HG03378 (cell line): Measurements from ENCODE around the gene CUX1.

ENCODE experiments used
- ATAC-seq: cut with Tn5 transposase; IDR thresholded peaks from one replicate; pipeline ENCODE4 v1.9.1; 2021; ENCODE audit warnings: mild to moderate bottlenecking, moderate library complexity; ENCODE audit not compliant: unreplicated experiment

CUX1 gene

GRCh38 chr7:102064361-102065025 lies 247.1 kb downstream of the CUX1 start:
- ATAC-seq: no peak

- ATAC-seq: no peak
Observed at GRCh38 chr7:102065226-102065625, 247.8 kb downstream of the CUX1 start.

- no peak for ATAC-seq
Observed at GRCh38 chr7:102066476-102066875, 249.1 kb downstream of the CUX1 start.

GRCh38 chr7:102068846-102069245 lies 251.4 kb downstream of the CUX1 start:
- no peak for ATAC-seq

DNA sequence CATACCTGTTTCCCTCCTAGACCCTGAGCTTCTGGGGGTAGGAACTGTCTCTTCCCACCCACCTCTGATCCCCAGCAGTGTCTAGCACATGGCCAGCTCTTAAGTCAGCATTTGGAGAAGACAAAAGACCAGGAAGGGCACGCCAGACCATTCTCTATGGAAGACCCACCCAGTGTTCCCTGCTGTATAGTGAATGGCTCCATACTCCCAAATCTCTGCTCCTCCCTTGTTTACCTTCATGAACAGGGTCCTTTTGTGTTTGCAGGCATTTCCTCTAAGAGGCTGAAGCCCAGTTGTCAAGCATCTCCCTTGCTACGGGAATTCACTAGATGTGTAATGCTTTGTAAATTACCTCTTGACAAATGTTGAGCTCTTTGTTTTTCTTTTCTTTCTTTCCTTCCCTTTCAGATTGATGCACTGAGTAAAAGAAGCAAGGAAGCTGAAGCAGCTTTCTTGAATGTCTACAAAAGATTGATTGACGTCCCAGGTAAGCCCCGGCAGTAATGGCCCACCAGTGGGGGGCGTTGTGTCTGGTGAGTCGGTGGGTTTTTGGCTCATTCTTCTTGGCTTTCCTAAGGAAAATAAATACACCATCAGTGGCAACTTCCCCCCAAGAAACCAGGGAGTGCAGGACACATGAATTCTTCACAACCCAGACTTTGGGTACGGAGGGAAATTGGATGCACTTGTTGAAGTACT lies 252.7 kb downstream of the CUX1 start:
- no peak for ATAC-seq

DNA sequence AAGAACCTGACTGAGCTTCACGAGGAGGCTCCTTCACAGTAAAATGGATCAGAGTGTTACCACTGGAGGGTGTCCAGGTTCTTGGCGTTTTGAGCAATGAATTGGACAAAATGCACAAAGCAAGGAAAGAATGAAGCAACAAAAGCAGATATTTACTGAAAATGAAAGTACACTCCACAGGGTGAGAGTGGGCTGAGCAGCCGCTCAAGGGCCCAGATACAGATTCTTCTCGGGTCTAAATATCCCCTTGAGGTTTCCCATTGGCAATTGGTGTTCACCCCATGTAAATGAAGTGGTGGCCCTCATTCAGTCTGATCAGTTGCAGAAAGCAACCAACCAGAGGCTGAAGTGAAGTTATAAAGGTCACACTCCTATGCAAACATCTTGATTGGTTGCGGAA lies 254.6 kb downstream of the CUX1 start:
- ATAC-seq: no peak

DNA sequence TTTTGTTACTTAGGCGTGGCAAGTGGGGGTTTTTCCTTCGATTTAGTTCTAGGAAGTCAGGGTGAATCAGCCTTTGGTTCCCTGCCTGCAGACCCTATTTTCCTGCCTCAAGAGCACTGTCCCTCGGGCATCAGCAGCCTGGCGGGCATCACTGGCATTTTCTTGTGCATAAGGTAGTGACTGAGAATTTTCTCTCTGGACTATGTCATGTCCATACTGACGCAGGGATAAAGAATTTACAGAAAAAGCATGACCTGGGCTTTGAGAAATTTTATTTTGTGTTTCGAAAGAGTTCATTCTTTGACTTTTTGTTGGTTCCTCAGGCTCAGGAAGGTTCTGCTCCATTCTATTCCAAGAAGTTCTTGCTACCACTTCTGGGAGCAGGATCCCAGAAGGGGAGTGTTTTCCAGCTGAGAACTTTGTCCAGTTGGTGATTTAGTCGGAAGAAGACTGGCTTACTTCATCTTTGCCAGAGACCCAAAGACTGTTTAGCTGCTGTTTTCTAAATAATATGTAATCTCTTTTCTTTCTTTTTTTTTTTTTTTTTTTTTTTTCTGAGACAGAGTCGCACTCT lies 255.3 kb downstream of the CUX1 start:
- no peak for ATAC-seq

DNA sequence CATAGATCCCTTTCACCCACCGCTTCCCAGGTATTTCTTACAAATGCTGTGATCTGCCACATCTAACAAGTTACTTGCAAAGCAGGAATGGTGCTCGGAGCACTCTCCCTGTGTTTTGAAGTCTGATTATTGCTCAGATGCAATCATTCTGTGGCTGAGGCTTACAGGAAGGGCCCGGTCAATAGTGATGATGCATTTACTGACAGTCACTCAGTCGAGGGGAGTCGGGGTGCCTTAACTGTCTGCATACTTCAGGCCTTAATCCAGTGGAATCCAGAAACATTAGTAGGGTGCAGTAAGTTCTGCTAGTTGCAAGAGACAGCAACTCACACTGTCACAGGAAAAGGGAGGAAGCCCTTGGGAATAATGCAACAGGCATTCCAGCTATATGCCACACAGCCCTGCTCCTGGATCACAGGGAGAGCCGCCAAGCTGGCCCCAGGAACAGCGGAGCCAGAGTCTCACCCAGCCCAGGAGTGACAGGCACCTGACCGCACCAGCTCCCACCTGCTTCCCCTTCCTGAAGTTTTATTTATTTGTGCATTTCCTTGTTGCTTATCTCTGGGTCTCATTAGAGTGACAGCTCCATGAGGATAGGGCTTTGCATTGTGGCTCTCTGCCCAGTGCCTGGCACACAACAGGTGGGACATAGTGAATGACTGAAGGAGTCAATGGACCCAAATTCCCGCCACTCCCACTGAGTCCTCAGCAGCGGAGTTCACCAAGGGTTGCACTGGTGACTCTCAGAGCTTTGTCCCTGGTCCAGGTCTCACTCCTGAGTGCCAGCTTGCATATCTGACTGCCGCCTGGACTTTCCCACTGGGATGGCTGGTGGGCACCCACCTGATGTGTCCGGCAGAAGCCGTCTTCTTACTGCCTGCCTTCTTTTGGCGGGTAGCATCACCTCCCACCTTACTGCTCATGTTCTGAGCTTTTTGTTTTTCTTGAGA lies 256.8 kb downstream of the CUX1 start:
- no peak for ATAC-seq

DNA sequence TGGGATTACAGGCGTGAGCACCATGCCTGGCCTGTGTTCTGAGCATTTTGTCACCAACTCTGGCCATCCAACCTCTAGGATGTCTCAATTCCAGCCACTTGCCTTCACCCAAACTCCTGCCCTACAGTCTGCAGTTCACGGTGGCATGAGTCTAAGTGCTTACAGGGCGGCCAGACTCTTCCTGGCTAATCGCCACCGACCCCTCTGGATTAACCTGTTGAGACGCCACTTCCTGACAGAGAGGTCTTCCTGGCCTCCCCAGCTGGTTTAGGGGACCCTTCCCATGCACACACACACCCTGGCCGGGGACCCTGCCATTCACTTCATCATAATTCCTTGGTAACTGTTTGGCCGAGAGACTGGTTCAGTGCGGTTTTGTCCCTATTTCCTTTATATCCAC lies 257.7 kb downstream of the CUX1 start:
- ATAC-seq: no peak

DNA sequence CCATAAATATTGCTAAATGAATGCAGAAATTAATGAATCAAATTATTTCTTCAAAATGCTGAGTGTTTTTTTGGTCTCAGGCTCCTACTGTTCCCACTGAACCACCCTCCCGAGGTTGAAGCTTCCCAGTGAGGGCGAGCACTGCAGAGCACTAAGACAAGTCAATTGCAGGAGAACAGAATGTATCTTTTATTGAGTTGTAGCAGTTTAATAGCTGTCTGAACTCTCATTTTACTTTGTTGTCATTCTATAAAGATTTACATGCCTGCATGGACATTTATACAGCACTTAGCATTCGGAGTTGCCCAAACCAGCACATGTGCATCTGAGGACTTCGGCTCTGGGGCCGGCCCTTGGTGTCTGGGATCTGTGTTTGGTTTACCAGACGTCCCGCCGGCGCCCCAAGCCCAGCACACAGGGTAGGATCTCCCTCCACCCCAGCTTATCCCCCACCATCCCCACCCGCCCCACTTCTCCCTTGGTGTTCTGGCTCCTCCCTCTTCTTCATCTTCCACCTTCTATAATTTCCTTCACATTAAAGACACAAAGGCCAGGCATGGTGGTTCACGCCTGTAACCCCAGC lies 258.2 kb downstream of the CUX1 start:
- no peak for ATAC-seq

DNA sequence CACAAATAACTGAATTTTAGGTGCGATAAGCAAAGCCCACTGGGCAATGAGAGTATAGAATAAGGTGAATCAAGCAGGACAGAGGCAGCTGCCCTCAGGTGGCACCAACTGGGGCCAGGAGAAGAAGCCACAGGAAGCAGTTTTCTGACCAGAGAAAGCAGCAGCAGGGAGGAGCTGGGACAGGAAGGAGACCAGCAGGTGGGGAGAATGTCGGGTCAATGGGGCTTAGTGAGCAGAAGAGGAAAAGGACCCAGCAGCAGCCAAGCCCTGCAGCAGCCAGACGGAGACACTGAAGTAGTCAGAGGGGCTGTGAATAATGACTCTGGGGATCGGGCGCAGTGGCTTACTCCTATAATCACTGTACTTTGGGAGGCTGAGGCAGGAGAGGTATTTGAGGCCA lies 259.7 kb downstream of the CUX1 start:
- no peak for ATAC-seq

DNA sequence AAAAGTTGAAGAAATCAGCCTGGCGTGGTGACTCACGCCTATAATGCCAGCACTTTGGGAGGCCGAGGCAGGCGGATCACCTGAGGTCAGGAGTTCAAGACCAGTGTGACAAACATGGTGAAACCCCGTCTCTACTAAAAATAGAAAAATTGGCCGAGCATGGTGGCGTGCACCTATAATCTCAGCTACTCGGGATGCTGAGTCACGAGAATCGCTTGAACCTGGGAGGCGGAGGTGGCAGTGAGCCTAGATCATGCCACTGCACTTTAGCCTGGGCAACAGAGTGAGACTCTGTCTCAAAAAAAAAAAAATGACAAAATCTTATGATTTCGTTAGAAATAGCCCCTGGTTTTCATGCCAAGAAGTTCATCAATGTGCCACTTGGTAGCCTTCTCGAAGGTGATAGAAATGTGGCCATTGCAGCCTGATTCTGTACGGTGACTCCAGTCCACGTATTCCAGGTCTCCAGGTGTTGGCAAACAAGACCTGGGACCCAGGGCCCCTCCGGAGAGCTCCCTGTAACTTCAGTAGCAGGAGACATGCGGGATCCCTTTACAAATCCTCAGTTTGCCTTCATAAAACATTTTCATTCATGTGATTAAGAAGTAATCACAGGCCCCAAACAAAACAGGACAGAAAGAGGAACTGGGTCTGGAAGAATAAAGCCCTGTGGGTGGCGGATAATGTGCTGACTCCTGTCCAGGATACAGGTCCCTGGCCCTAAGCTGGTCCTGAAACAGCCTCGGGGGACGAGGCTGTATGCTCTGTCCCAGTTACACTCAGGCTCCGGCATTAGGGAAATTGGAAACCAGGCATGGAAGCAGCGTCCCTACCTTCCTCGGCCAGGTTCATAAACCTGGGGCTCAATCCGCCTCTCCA lies 262.0 kb downstream of the CUX1 start:
- no peak for ATAC-seq

DNA sequence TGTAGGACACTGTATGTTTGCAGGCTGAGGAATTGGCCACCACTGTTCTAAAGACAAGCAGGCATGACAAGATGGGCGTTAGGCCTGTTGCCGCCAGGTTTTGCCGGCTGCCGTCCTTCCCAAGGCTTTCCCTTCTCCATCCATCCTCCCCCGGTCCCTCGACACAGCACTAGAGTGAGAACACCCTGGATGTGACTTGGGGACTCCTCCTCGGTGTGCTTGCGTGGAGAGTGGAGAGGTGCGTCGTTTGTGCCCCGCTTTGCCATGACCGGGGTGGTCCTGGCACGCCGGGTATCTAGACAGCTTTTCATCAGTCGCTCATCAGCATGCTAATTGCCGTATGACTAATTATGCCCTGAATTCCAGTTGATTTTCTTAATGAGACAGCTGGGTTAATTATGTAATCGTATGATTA lies 262.6 kb downstream of the CUX1 start:
- no peak for ATAC-seq

DNA sequence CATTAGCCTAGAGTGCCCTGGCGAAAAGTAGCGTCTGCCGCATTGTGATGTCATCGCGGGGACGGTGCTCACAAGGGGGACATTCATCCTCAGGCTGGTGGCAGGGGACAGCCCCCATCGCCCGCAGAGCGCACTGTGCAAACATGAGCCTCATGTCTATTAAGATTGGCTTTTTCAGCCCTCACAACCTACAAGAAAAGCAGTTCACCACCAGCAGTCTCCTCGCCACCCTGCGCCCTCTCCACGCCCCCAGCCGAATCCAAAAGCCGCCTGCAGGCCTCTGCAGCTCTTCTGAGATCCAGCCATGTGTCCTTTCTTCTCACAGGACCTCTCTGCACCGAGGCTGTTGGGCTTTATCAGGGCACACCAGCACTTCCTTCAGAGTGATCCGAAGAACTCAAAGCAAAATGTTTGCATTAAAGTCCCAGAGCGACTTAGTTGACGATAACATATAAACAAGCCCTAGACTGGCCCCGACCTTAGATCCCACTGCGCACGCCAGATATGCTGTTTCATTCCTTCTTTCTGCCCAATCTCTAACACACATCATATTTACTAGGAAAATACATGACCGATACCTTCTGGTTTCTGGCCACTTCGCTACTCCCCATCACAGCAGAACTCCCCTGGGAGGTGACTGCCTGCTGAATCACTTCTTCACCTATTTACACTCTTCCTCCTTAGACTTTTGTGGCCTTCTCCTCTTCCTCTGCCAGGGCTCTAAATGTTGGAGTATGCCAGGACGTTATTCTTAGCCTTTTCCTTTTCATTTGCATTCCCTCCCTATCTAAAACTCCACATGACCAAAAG lies 263.2 kb downstream of the CUX1 start:
- no peak for ATAC-seq

DNA sequence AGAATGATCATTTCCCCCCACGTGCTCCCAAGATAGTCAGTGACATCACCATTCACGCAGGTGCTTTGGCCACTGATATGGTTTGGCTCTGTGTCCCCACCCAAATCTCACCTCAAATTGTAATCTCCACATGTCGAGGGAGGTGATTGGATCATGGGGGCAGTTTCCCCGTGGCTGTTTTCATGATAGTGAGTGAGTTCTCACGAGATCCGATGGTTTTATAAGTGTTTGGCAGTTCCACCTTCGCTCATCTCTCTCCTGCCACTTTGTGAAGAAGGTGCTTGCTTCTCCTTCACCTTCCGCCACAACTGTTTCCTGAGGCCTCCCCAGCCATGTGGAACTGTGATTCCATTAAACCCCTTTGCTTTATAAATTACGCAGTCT lies 263.8 kb downstream of the CUX1 start:
- no peak for ATAC-seq

DNA sequence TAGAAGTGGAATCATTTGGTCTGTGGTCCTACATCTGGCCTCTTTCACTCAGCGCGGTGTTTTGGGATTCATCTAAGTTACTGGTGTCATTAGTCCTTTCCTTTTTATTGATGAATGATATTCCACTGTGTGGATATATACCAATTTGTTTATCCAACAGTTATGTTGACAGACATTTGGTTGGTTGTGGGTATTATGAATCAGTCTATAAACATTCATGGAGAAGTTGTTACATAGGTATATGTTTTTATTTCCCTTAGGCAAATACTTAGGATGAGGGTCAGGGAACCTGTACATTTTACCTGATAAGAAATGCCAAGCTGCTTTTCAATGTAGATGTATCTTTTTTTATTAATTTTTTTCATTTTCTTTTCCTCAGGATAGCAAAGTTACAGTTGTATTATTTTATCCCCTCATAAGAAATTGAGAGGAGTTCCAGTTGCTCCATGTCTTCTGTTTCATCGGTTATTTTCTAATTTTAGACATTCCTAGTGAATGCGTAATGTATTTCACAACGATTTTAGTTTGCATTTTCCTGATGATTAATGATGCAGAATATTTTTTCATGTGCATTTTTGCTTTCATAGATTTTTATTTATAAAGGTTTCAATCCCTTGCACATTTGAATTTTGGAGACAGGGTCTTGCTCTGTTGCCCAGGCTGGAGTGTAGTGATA lies 265.4 kb downstream of the CUX1 start:
- no peak for ATAC-seq

GRCh38 chr7:102085218-102085772 lies 267.9 kb downstream of the CUX1 start:
- no peak for ATAC-seq
